Mesendoderm (in vitro differentiated cells): ENCODE data around the gene LRP2.

Source experiments
- DNase-seq: peaks from one replicate; pipeline ENCODE4 v3.0.0; 2013
- H2AK5ac ChIP-seq: 2 replicates; pipeline ENCODE4 v1.6.1; 2013; ENCODE audit warnings: low read length, inconsistent platforms
- H2BK120ac ChIP-seq: 2 replicates; pipeline ENCODE4 v1.6.1; 2013; ENCODE audit warnings: low read depth, mild to moderate bottlenecking, low read length, moderate library complexity, mixed read lengths
- H2BK15ac ChIP-seq: replicated peaks from 2 replicates; pipeline ENCODE4 v1.6.1; 2013; ENCODE audit warnings: low read depth, mild to moderate bottlenecking, moderate library complexity
- H2BK5ac ChIP-seq: 2 replicates; pipeline ENCODE4 v1.6.1; 2013; ENCODE audit warnings: low read length, inconsistent platforms
- H3K18ac ChIP-seq: 2 replicates; pipeline ENCODE4 v1.6.1; 2013; ENCODE audit warnings: mild to moderate bottlenecking, low read length, mixed read lengths
- H3K23ac ChIP-seq: one replicate; pipeline ENCODE4 v1.6.1; 2013; ENCODE audit warnings: low read length
- H3K27ac ChIP-seq: 2 replicates; pipeline ENCODE4 v1.5.1; 2013; ENCODE audit warnings: low read depth, mild to moderate bottlenecking, inconsistent platforms, low read length, moderate library complexity
- H3K27me3 ChIP-seq: 2 replicates; pipeline ENCODE4 v1.6.1; 2013; ENCODE audit warnings: low read length, control low read depth, mild to moderate bottlenecking, inconsistent platforms; ENCODE audit not compliant: insufficient read depth, poor library complexity
- H3K36me3 ChIP-seq: 2 replicates; pipeline ENCODE4 v1.6.1; 2013; ENCODE audit warnings: low read length, inconsistent platforms; ENCODE audit not compliant: control insufficient read depth, insufficient read depth
- H3K4ac ChIP-seq: one replicate; pipeline ENCODE4 v1.6.1; 2013; ENCODE audit warnings: low read depth, mild to moderate bottlenecking, low read length, moderate library complexity
- H3K4me1 ChIP-seq: 2 replicates; pipeline ENCODE4 v1.6.1; 2013; ENCODE audit warnings: low read depth, low read length, inconsistent platforms; ENCODE audit not compliant: control insufficient read depth
- H3K4me2 ChIP-seq: 2 replicates; pipeline ENCODE4 v1.6.1; 2013; ENCODE audit warnings: low read length
- H3K4me3 ChIP-seq: 2 replicates; pipeline ENCODE4 v1.5.1; 2013; ENCODE audit warnings: mild to moderate bottlenecking, low read length
- H3K56ac ChIP-seq: one replicate; pipeline ENCODE4 v1.6.1; 2013; ENCODE audit warnings: low read length
- H3K79me1 ChIP-seq: 2 replicates; pipeline ENCODE4 v1.6.1; 2013; ENCODE audit warnings: low read length, inconsistent platforms
- H3K79me2 ChIP-seq: 2 replicates; pipeline ENCODE4 v1.6.1; 2013; ENCODE audit warnings: mild to moderate bottlenecking, low read length; ENCODE audit not compliant: control insufficient read depth, insufficient read depth
- H3K9ac ChIP-seq: 2 replicates; pipeline ENCODE4 v1.6.1; 2013; ENCODE audit warnings: low read length, inconsistent platforms
- H4K5ac ChIP-seq: one replicate; pipeline ENCODE4 v1.6.1; 2013; ENCODE audit warnings: low read length
- H4K8ac ChIP-seq: one replicate; pipeline ENCODE4 v1.6.1; 2013; ENCODE audit warnings: low read depth, mild to moderate bottlenecking, control low read depth, low read length, moderate library complexity
- WGBS: extraction: QIAGEN DNeasy Blood & Tissue Kit; methylation state at CpG from one replicate; pipeline ENCODE4 v1.1.7; 2013; ENCODE audit warnings: low lambda C conversion rate, missing lambda C conversion rate; ENCODE audit not compliant: insufficient coverage; ENCODE audit errors: extremely low coverage; 5-methylcytosine and 5-hydroxymethylcytosine counted together

The LRP2 gene

GRCh38 chr2:169080250-169081069 lies 281.9 kb downstream of the LRP2 start:
- Histone ChIP-seq H3K4ac (no peak overlapping the region), H3K36me3 (no peaks in the 10 kb centered on the region), H3K4me3 (no peak overlapping the region), H3K4me2 (no peak overlapping the region), H3K79me2 (no peaks in the 10 kb centered on the region), H2BK15ac (no peak overlapping the region), H2BK120ac (no peak overlapping the region), H3K18ac (no peak overlapping the region), H3K79me1 (no peaks in the 10 kb centered on the region), H3K23ac (no peak overlapping the region), H3K4me1 (no peaks in the 10 kb centered on the region), H2AK5ac (no peak overlapping the region), H3K56ac (no peak overlapping the region), H3K9ac (no peak overlapping the region), H3K27me3 (no peaks in the 10 kb centered on the region), H4K8ac (no peak overlapping the region), H3K27ac (no peak overlapping the region), H4K5ac (no peak overlapping the region), H2BK5ac (no peak overlapping the region)
- no peak for DNase-seq
- WGBS = no CpG with 5 or more reads among the region's 2 CpGs

DNA sequence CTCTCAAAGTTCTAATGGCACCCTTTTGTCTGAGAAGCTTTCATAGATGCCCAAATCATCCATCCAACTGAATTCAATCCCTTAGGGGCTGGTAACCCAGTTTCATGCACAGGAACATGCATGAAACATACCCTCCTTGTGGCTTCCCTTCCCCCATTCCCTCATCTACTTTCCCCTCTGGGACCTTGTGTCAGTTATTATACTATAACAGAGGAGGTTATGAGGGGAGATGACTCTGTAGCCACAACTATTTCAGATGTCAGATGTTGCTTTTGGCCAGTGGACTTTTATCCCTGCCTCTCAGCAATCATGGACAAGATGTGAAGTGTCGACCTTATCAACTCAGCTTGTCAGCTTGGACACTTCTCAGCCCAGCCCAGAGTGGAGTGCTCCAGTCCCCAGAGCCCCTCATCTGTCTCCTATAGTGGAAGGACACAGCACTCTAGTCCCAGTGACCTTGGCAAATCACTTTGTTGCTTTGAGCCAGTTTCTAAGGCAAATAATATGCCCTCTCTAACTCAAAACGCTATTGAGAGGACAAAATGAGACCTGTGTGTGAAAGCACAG lies 284.6 kb downstream of the LRP2 start:
- Histone ChIP-seq H4K8ac (no peak overlapping the region), H3K9ac (no peak overlapping the region), H3K79me1 (no peaks in the 10 kb centered on the region), H2BK5ac (no peak overlapping the region), H3K27ac (no peak overlapping the region), H3K4ac (no peak overlapping the region), H3K18ac (no peak overlapping the region), H3K4me1 (no peaks in the 10 kb centered on the region), H2BK15ac (no peak overlapping the region), H3K36me3 (no peaks in the 10 kb centered on the region), H2BK120ac (no peak overlapping the region), H2AK5ac (no peak overlapping the region), H3K56ac (no peak overlapping the region), H3K23ac (no peak overlapping the region), H3K27me3 (no peaks in the 10 kb centered on the region), H4K5ac (no peak overlapping the region), H3K4me2 (no peak overlapping the region), H3K4me3 (no peak overlapping the region), H3K79me2 (no peaks in the 10 kb centered on the region)
- DNase-seq = no peak
- no CpG with 5 or more reads among the region's 2 CpGs for WGBS
